Dedifferentiated amniotic fluid mesenchymal stem cell (primary cell): ENCODE results near the gene GGCX.
"Not testable (repeated sequence)": the region's sequence is repeated elsewhere in the genome, so short reads cannot be mapped to it uniquely, and the experiment has no call there.

ENCODE experiments used
- DNase-seq: peaks from one replicate; pipeline ENCODE4 v3.0.0-alpha.2; 2016; ENCODE audit errors: extremely low spot score

The GGCX gene

DNA sequence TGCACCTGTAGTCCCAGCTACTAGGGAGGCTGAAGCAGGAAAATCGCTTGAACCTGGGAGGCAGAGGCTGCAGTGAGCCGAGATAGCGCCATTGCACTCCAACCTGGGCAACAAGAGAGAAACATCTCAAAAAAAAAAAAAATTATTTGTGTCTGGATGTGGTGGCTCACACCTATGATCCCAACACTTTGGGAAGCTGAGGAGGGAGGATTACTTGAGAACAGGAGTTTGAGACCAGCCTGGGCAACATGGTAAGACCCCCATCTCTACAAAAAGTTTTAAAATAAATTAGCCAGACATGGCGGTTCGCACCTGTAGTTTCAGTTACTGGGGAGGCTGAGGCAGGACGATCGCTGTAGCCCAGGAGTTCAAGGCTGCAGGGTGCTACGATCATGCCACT lies 14.4 kb upstream of the GGCX start:
- DNase-seq = no peak

DNA sequence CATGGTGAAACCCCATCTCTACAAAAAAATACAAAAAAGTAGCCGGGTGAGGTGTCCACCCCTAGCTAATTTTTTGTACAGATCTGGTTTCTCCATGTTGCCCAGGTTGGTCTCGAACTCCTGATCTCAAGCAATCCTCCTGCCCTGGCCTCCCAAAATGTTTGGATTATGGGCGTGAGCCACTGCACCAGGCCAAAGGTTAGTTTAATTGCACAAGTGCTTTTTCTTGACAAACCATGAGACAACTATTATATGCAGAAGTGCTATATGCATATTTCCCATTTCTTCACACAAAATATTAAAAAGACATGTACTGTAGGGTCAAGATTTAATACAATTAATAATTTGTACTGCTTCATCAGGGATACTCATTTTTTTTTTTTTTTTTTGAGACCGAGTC lies 5.0 kb upstream of the GGCX start:
- DNase-seq = no peak

DNA sequence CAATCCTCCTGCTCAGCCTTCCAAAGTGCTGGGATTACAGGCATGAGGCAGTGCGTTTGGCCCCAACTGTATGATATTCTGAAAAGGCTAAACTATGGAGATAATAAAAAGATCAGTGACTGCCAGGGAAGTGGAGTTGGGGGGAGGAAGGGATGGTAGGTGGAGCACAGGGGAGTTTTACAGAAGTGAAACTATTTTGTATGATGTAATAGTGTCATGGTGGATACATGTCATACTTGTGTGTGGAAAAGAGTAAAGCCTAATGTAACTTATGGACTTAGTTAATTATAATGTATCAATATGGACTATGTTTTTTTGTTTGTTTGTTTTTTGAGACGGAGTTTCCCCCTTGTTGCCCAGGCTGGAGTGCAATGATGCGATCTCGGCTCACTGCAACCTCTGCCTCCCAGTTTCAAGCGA lies 2.9 kb upstream of the GGCX start:
- DNase-seq = no peak

DNA sequence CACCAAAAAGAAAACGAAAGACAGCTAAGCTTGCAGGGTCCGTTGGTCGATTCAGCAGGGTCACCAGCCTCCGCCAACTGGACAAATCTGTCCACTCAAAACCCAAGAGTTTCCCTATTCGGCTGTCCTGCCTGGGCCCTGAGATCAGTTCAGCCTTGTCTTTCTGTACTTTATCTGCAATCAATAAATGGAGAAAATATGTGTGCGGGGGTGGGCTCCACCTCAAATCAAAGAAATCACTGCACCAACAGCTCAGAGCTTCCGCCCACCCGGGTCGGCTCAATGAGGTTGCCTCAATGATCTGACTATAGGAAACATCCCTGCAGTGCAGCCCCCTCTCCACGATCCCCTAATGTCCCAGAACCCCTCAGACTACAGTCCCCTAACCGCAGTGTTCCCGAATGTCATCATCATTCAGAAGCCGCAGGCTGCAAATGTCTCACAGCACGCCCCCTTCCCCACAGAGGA lies 447 bp downstream of the GGCX start:
- DNase-seq = no peak

DNA sequence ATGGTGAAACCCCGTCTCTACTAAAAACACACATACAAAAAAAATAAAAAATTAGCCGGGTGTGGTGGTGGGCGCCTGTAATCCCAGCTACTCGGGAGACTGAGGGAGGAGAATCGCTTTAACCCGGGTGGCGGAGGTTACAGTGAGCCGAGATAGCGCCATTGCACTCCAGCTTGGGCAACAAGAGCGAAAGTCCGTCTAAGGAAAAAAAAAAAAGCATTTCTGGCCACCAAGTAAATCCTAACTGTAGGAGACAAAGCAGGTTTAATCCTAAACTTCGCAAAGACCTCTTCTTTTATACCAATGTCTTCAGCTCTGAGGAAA lies 928 bp downstream of the GGCX start:
- not testable (repeated sequence) for DNase-seq

DNA sequence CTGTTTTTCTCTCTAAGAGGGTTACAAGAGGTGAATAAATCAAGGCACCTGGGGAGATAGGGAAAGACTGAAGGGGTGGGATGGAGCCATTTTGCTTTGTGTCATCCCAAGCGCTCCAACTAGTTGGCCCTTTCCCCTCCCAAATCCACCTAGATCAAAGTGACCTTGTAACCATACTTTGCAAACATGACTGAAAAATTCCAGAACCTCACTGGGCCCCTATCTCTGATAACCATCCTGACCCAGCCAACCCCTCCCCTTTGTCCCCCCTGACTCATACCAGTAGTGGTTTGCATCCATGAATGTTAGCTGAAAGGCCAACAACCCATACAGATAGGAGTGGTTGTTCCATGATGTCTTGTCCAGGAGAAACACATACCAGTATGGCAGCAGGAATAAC lies 3.1 kb downstream of the GGCX start:
- no peak for DNase-seq

DNA sequence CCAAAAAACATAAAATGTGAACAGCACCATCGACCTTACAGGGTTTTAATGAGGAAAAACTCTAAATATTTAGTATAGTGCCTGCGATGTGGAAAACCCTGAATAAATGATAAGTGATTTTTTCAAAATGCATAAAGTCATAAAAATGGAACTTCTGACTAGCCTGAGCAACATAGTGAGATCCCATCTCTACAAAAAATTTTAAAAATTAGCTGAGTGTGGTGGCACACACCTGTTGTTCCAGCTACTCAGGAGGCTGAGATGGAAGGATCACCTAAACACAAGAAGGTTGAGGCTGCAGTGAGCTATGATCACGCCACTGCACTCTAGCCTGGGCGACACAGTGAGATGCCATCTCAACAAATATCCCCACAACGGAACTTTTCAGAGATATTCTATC lies 4.2 kb downstream of the GGCX start:
- no peak for DNase-seq

DNA sequence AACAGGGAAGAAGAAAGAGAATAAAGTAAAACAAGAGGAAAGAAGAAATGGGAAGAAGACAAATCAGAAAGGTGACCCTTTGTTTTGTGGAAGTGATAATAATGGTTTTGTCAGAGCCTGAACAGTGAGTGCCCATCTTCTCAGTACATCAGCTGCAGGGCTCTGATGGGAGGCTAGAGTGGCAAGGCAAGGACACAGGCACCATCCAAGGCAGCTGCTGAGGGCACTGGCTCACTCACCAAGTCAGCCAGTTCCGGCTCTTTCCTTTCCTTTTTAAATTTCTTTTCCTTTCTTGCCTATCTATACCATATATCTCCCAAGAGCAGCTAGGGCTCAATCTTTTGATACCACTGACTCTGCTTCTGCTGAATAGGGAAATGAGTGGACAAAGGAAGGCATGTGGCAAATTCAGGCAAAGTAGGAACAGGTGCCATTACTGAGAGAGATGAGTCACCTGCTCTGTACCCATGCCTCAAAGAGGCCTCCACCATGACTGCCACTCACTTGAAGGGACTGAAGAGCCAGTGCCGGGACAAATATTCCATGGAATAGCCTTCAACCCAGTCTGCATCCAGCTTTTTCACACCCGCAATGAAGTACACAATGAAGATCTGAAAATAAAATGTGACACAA lies 6.2 kb downstream of the GGCX start:
- DNase-seq = no peak

DNA sequence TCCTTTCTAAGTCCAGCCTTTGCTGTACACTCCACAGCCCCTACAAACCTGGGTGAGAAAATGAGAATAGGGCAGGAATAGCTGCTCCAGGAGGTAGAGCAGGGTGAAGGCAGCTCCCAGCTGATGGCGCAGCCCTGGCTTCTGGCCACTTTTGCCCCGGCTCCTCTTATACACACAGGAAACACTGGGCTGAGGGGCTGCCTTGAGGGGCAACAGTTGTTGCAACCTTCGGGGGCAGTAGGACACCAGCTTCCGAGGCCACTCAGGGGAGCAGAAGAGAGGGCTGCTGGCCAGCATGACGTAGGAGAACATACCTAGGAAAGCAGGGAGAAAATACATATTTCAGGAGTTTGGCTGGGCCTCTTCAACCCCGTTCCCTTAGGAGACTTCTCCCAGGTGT lies 8.1 kb downstream of the GGCX start:
- no peak for DNase-seq

DNA sequence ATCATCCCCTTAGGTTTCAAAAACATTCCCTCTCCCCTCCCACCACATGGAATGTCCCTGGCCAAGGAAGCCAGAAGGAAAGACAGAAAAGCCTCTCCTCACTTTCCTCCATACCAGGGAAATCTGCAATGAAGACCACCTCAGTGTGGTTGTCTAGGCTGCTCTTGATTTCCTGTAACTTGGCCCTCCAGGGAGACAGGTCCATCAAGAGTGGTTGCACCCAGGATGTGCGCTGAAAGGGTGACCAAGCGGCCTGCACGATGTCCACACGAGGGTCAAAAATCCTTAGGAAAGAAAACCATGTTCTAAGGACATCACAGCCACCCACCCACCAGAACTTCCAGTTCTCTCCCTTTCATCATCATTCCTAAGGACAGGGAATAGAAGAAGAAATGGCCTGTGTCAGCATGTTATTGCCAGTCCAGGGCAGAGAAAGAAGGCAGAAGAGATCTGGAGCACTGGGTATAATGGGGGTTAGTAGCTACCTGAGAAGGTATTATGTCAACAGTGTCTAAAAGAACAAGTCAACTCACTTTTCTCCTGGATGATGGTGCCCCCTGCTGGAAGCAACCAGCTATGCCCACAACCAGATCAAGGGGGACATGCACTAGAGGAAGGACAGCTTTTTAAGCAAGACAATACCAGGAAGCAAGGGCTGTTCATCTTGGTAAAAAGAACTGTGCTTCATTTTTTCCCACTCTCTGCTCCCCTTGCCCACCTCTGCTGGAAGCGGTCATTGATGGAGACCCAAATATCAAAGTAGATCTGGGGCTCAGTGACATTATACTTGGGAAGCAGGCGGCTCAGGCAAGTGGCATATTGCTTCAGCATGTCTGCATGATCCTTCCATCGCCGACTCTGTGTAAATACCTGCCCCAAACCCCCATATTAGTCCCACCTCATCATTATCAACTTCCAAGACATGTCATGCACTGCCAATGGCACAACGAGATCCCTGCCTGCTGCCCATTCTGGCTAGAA lies 9.3 kb downstream of the GGCX start:
- DNase-seq = peak; percentile 68

DNA sequence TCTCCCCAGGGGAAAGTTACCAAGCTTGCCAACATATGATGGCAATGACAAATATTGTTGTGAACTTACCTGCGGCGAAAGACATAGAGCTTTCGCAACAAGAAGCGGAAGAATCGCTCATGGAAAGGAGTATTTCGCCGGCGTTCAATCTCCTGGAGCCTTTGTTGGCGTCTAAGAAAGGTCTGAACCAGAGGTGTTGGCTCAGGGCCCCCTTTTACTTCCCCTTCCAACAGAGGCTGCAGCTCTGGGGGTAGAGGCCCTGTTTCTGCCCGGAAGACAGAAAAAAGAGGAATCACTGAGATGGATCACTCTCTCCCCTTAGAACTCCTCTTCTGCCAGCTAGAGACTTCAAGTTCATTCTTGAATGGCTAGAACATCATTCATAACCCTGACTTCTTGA lies 10.8 kb downstream of the GGCX start:
- DNase-seq = no peak

DNA sequence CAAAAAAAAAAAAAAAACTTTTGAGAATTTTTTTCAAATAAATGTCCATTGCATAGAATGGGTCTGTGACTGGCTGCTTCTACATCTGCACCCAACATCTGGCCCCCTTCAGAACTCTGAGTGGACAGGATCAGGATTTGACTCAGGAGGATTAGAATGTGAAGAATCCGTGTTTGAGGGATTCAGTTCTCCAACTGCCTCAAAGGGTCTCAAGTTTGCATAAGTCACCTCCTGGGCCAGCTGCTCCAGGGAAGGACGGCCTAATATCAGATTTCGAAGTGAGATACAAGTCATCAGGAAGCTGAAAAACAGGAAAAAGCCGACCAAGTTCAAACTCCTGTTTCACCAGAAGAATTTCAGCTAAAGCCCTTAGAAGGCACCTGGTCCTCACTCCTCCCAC lies 11.5 kb downstream of the GGCX start:
- peak; percentile 84 for DNase-seq

DNA sequence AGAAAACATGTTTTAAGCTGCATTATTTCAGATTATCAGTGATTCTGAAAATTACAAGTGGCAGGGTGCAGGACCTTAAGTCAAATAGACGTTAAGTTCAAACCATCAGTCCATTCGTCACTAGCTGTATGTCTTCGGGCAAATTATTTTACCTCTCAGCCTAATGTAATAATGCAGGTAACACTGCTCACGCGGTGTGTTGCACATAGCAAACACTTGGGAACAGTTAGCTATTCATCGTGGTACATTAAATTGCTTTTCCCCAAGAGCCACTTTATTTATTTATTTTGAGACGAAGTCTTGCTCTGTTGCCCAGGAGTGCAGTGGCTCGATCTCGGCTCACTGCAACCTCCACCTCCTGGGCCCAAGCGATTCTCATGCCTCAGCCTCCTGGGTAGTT lies 12.2 kb downstream of the GGCX start:
- DNase-seq = no peak

DNA sequence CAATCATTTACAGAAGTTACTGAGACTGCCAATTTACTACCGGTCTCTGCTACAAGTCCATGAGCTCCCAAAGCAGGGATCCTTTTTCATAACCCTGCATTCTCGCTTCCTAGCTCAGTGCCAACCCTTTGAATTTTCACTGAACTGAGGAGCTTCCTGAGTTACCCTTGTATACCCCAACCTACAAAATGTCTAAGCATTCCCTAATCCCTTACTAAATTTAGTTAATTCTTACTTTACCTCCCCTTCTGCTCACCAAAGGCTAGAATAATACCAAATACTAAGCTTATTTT lies 12.7 kb downstream of the GGCX start:
- DNase-seq = no peak

DNA sequence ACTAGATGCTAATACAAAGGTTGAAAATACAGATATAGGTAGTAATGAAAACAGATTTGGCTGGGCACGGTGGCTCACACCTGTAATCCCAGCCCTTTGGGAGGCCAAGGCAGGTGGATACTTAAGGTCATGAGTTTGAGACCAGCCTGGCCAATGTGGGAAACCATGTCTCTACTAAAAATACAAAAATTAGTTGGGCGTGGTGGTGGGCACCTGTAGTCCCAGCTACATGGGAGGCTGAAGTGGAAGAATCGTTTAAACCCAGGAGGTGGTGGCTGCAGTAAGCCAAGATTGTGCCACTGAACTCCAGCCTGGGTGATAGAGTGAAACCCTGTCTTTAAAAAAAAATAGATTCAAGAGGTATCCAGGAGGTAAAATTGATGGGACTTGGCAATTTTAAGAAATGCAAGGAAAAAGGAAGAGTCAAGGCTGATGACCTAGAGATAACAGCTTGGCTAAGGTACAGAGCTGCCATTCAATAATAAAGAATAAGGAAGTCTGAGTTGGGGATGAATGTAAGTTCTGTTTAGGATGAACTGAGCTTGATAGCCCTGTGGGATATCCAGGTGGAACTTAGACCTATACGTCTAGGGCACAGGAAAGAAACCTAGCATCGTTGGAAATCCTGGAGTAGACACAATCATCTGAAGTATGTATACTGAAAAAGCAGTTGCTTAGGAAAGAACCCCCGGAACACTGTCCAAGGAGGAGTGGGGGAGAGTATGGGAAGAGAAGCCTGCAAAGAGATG lies 13.3 kb downstream of the GGCX start:
- DNase-seq = no peak

DNA sequence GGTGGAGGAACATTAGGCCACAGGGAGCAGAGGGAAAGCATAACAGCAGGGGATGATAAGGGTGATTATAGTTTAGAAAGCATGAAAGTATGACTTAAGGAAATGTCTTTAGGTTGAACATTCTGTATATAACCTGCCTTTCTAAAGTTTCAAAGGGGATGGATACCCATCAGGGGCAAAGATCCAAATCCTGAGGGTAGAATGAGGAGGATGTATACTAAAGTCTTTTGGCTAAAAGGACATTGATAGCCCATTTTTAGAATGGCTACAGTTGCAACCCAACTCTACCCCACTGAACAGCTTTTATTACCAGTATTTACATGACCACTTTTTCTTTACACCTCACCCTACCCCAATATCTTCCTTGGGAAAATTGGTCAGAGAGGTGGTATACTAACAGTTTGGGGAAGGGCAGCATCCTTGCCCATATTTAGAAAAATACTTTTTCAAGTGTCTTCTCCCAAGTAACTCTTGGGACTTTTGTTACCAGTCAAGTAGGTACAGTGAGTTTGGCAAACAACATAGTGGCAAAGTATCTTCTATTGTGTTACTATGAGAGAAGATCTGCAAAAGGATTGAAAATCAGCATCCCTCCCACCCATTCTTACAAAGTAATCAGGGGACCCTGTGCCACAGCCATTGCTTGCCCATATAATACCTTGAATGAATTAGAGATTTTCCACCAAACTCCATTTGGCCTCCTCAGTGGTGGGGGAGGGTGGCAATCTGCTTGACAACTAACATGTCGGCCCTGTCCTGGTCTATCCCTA lies 14.0 kb downstream of the GGCX start:
- no peak for DNase-seq

DNA sequence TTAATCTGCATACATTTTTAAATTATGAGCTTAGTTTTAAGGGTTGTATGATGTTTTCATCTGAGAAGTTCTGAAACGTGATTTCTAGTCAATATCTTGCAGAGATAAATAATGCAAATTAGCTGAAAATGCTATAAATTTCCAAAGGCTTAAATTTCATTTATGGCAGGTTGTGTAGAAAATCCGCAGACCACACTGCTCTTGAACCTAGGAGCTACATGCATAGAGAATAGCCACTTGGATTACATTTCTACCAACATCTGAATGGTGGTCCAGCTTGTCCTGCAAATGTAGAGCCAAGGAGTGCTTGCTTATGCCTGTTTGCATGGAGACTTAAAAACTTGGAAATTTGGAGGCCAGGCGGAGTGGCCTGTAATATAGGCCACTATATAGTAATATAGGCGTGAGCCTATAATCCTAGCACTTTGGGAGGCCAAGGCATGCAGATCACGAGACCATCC lies 15.5 kb downstream of the GGCX start:
- DNase-seq = no peak

DNA sequence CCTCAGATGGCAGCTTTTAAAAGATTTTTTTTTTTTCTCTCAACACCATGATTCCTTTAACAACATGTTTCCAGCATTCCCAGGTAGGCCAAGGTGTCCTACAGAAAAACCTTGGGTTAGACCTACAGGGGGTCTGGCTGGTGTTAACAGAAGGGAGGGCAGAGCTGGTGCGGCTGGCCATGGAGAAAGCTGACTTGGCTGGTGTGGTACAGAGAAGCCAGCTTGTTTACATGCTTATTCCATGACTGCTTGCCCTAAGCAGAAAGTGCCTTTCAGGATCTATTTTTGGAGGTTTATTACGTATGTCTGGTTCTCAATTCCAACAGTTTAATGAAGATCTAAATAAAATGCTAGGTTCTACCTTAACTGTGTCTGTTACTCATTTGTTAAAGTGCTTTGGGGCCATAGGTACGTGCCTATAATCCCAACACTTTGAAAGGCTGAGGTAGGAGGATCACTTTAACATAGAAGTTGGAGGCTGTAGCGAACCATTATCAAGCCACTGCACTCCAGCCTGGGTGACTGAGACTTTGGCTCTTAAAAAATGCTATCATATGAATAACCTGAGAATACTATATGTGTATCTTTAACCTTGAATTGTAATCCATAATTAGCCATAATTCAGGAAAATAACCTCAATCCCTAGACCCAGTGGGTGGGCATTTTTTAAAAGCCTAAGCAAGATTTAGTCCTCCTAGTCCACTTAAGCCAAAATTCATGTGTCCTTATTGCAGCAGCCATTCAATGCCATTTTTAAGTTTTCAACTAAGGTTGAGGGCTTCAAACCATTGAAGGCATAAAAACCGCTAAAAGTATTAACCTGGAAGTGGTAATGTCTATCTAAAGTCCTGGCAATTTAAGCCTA lies 16.1 kb downstream of the GGCX start:
- not testable (repeated sequence) for DNase-seq

DNA sequence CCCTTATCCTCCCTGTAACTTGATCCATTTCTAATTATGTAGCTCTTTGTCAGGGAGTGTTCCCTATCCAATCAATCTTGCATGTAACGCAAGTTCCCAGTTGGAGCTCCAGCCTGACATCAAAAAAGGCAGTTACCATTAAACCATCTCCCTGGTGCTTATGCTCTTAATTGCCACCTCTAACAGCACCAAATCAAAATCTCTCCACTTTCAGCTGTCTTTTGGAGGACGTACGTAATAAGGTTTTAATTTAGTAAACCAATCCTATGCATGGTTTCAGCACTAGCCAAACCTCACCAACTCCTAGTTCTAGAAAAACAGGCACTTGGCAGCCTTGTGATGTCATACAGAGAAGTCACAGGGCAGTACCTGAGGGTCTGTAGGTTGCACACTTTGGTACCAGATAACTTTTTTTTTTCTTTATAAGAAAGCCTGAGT lies 17.0 kb downstream of the GGCX start:
- not testable (repeated sequence) for DNase-seq

DNA sequence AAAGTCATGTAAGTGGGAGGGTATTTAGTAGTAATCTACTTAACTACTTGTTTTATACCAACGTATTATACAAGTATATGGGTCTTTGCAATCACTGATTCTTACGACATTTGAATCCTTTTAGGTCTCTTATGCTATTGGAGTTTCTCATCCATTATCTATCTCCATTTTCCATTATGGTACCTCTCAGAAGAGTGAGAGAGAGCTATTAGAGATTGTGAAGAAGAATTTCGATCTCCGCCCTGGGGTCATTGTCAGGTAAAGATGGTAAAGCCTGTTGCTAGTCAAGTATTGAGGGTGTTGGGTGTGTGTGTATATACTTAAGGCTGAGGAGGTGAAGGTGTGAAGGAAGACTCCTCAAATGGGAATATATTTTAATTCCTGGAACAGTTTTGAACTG lies 18.5 kb downstream of the GGCX start:
- no peak for DNase-seq
